Tibial nerve (tissue), 4 donors: Measurements from ENCODE around the gene MRTFB. TPM values are rescaled to one million over a fixed set of nuclear protein-coding genes. Genes with fewer than 3 reads are reported as not detected.

ENCODE experiments used
- DNase-seq, 2 donors: peaks; one replicate each; pipeline ENCODE4 v3.0.0-alpha.2; 2019; ENCODE audit warnings: low spot score in 2 of 2
- H3K27ac ChIP-seq, 4 donors: fragments of 200-600 bp; sonication (generic) in 3 of 4; one replicate each; pipeline ENCODE4 v1.5.1; 2017 to 2019; ENCODE audit warnings: mild to moderate bottlenecking in 1 of 4
- H3K27me3 ChIP-seq, 2 donors: fragments of 200-600 bp; sonication (generic) in 1 of 2; one replicate each; pipeline versions ENCODE4 v1.5.1 to v1.6.0; 2017 to 2019
- H3K36me3 ChIP-seq, 3 donors: fragments of 200-600 bp; sonication (generic); one replicate each; pipeline ENCODE4 v1.5.1; 2018 to 2019
- H3K4me1 ChIP-seq, 4 donors: fragments of 200-600 bp; sonication (generic) in 3 of 4; one replicate each; pipeline ENCODE4 v1.5.1; 2017 to 2019
- H3K4me3 ChIP-seq, 4 donors: fragments of 200-600 bp; sonication (generic) in 3 of 4; one replicate each; pipeline ENCODE4 v1.5.1; 2017 to 2019; ENCODE audit warnings: mild to moderate bottlenecking in 1 of 4, moderate library complexity in 1 of 4
- H3K9me3 ChIP-seq, 4 donors: fragments of 200-600 bp; sonication (generic) in 3 of 4; one replicate each; pipeline ENCODE4 v1.5.1; 2017 to 2019
- CTCF ChIP-seq, 5 experiments: fragments of 200-600 bp in 3 of 5; fragments of 450-650 bp in 2 of 5; sonication (generic) in 3 of 5; IDR thresholded peaks; one replicate each; pipeline ENCODE4 v1.5.1; 2016 to 2019; ENCODE audit warnings: antibody characterized with exemption in 5 of 5, mild to moderate bottlenecking in 3 of 5, moderate library complexity in 2 of 5
- EP300 ChIP-seq, 2 donors: sonication (generic); formaldehyde crosslinking; IDR thresholded peaks; one replicate each; pipeline ENCODE4 v1.6.1; 2017; ENCODE audit warnings: antibody characterized with exemption in 2 of 2, mild to moderate bottlenecking in 1 of 2
- POLR2A ChIP-seq, 2 donors: fragments of 450-650 bp; IDR thresholded peaks; one replicate each; pipeline ENCODE4 v1.6.1; 2017; ENCODE audit warnings: antibody characterized with exemption in 2 of 2, mild to moderate bottlenecking in 2 of 2, moderate library complexity in 2 of 2
- WGBS, 2 donors: methylation state at CpG; one replicate each; pipeline ENCODE4 v1.1.5; 2018; 5-methylcytosine and 5-hydroxymethylcytosine counted together
- total RNA-seq, 4 donors: library from RNA; depleted of rRNA; stranded (reverse); fragments of >200 nt; gene quantifications; one replicate each; pipeline ENCODE4 v1.1.0, GENCODE V29; 2016

The MRTFB gene
- total RNA-seq, 4 donors from 2014 or later, result 35.6 to 76.9 (median 61.8) TPM

- Histone ChIP-seq H3K4me3 (no peak overlapping the region), H3K36me3 (no peaks in the 10 kb centered on the region), H3K27ac (peak overlapping the region in 2 of 4 donors; percentile 59 to 76), H3K4me1 (no peaks in the 10 kb centered on the region), H3K27me3 (no peaks in the 10 kb centered on the region), H3K9me3 (peaks cover 0 to 8% (median 0%) of the 10 kb centered on the region in 4 donors)
- no peak for DNase-seq
- 33 to 37% methylated on average over 5 of the region's 5 CpGs for WGBS, 2 donors
- no peak for TF ChIP-seq POLR2A (IDR thresholded peaks at IDR 0.05)
- no peak for TF ChIP-seq CTCF (IDR thresholded peaks at IDR 0.05)
- peak in 1 of 2 donors; percentile 42 for TF ChIP-seq EP300 (IDR thresholded peaks at IDR 0.05)
Observed at GRCh38 chr16:14056970-14057369, 14.1 kb upstream of the MRTFB start.

- WGBS, 2 donors, result 51 to 65% methylated on average over 10 of the region's 10 CpGs
- no peak overlapping the region for H3K4me3 ChIP-seq
- H3K27ac ChIP-seq, result peak overlapping the region in 2 of 4 donors; percentile 59 to 76
- peaks cover 0 to 8% (median 0%) of the 10 kb centered on the region in 4 donors for H3K9me3 ChIP-seq
- DNase-seq, result no peak
- no peaks in the 10 kb centered on the region for H3K4me1 ChIP-seq
- TF ChIP-seq CTCF (IDR thresholded peaks at IDR 0.05), result no peak
- no peak for TF ChIP-seq POLR2A (IDR thresholded peaks at IDR 0.05)
- TF ChIP-seq EP300 (IDR thresholded peaks at IDR 0.05), result peak in 1 of 2 donors; percentile 63
- H3K27me3 ChIP-seq, result no peaks in the 10 kb centered on the region
- H3K36me3 ChIP-seq, result no peaks in the 10 kb centered on the region
Observed at GRCh38 chr16:14057878-14058382, 13.2 kb upstream of the MRTFB start.

- H3K27ac ChIP-seq, result no peak overlapping the region
- no peak for DNase-seq
- H3K4me3 ChIP-seq, result no peak overlapping the region
- peaks cover 0 to 6% (median 0%) of the 10 kb centered on the region in 4 donors for H3K9me3 ChIP-seq
- H3K4me1 ChIP-seq, result no peaks in the 10 kb centered on the region
- no peaks in the 10 kb centered on the region for H3K27me3 ChIP-seq
- H3K36me3 ChIP-seq, result no peaks in the 10 kb centered on the region
- TF ChIP-seq EP300 (IDR thresholded peaks at IDR 0.05) (no peak), CTCF (IDR thresholded peaks at IDR 0.05) (no peak), POLR2A (IDR thresholded peaks at IDR 0.05) (no peak)
- WGBS, 2 donors, result 97 to 100% methylated on average over 1 of the region's 1 CpG
Observed at GRCh38 chr16:14061732-14062259, 9.3 kb upstream of the MRTFB start.

- no peaks in the 10 kb centered on the region for H3K36me3 ChIP-seq
- peaks cover 0 to 6% (median 0%) of the 10 kb centered on the region in 4 donors for H3K9me3 ChIP-seq
- no peak overlapping the region for H3K27ac ChIP-seq
- no peaks in the 10 kb centered on the region for H3K27me3 ChIP-seq
- DNase-seq, result no peak
- H3K4me1 ChIP-seq, result no peaks in the 10 kb centered on the region
- no peak overlapping the region for H3K4me3 ChIP-seq
- TF ChIP-seq POLR2A (IDR thresholded peaks at IDR 0.05), result no peak
- no peak for TF ChIP-seq EP300 (IDR thresholded peaks at IDR 0.05)
- no peak for TF ChIP-seq CTCF (IDR thresholded peaks at IDR 0.05)
- 86 to 90% methylated on average over 7 of the region's 7 CpGs for WGBS, 2 donors
Observed at GRCh38 chr16:14062261-14062660, 8.9 kb upstream of the MRTFB start.

- H3K27ac ChIP-seq, result no peak overlapping the region
- H3K4me1 ChIP-seq, result no peaks in the 10 kb centered on the region
- H3K36me3 ChIP-seq, result no peaks in the 10 kb centered on the region
- no peak overlapping the region for H3K4me3 ChIP-seq
- no peak for TF ChIP-seq POLR2A (IDR thresholded peaks at IDR 0.05)
- no peak for TF ChIP-seq CTCF (IDR thresholded peaks at IDR 0.05)
- no peaks in the 10 kb centered on the region for H3K27me3 ChIP-seq
- DNase-seq, result no peak
- H3K9me3 ChIP-seq, result peaks cover 0 to 6% (median 0%) of the 10 kb centered on the region in 4 donors
- WGBS, 2 donors, result 91 to 92% methylated on average over 6 of the region's 6 CpGs
Observed at GRCh38 chr16:14063618-14064581, 7.2 kb upstream of the MRTFB start.
